Prostate gland (tissue), 2 donors: ENCODE data around the gene CFAP99. TPM values are rescaled to one million over a fixed set of nuclear protein-coding genes. Genes with fewer than 3 reads are reported as not detected.

Experiments
- DNase-seq: peaks from one replicate; pipeline ENCODE4 v3.0.0-alpha.2; 2019; ENCODE audit warnings: low spot score
- H3K27ac ChIP-seq, 2 donors: fragments of 200-600 bp; sonication (generic); 2 replicates each; pipeline ENCODE4 v1.5.1; 2017 to 2019
- H3K27me3 ChIP-seq: fragments of 200-600 bp; sonication (generic); replicated peaks from 2 replicates; pipeline ENCODE4 v1.5.1; 2019; ENCODE audit not compliant: insufficient read depth
- H3K36me3 ChIP-seq, 2 donors: fragments of 200-600 bp; sonication (generic); 1 replicate in 1 of 2; 2 replicates in 1 of 2; pipeline versions ENCODE4 v1.5.1 to v1.8.1; 2017 to 2019
- H3K4me1 ChIP-seq: fragments of 200-600 bp; sonication (generic); replicated peaks from 2 replicates; pipeline ENCODE4 v1.5.1; 2019
- H3K4me3 ChIP-seq, 2 donors: fragments of 200-600 bp; sonication (generic); 2 replicates each; pipeline ENCODE4 v1.5.1; 2017 to 2019
- H3K9me3 ChIP-seq: fragments of 200-600 bp; sonication (generic); 2 replicates; pipeline ENCODE4 v1.5.1; 2017
- POLR2A ChIP-seq: fragments of 450-650 bp; IDR thresholded peaks from one replicate; pipeline ENCODE4 v1.6.1; 2016; ENCODE audit warnings: antibody characterized with exemption, mild to moderate bottlenecking
- POLR2AphosphoS5 ChIP-seq: sonication (generic); formaldehyde crosslinking; IDR thresholded peaks from one replicate; pipeline ENCODE4 v1.6.1; 2017; ENCODE audit warnings: antibody characterized with exemption
- WGBS: methylation state at CpG from one replicate; pipeline ENCODE4 v1.1.5; 2018; 5-methylcytosine and 5-hydroxymethylcytosine counted together
- intact Hi-C: fragments of 100-400 bp; cut with DNase I; formaldehyde crosslinking; loops from one replicate; pipeline ENCODE4 v1.14.2; 2022
- total RNA-seq, 2 donors: library from RNA; depleted of rRNA; stranded (reverse); fragments of >200 nt; gene quantifications; one replicate each; pipeline ENCODE4 v1.1.0, GENCODE V29; 2016
- TF ChIP-seq, protein P1 (sequence below), 4 experiments: fragments of 200-600 bp in 2 of 4; fragments of 450-650 bp in 2 of 4; sonication (generic) in 2 of 4; IDR thresholded peaks; 1 replicate in 3 of 4; 2 replicates in 1 of 4; pipeline ENCODE4 v1.5.1; 2016 to 2019; ENCODE audit warnings: antibody characterized with exemption in 4 of 4, mild to moderate bottlenecking in 2 of 4, moderate library complexity in 2 of 4

The CFAP99 gene
- total RNA-seq, 2 donors from 2014 or later, result 0.18 to 7.4 TPM

DNA sequence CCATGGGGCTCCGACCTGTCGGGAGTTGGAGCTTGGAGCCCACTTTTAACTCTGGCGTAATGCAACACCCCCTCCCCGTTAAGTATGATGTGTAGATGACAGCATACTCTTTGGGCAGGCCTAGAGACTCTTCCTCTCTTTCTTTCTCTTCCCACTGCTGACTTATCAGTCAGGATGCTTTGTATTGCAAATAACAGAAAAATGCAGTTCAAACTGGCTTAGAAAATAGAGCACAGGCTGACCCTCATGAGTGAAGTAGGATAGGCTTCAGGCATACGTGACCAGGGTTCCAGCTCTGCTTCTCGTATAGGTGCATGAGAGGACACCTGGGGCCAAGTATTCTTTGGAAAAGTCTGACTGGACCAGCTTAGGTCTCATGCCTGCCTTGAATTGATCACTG is 26.8 kb downstream of the CFAP99 start:
- Histone ChIP-seq H3K4me3 (no peak overlapping the region), H3K9me3 (no peaks in the 10 kb centered on the region), H3K27me3 (no peaks in the 10 kb centered on the region), H3K36me3 (no peaks in the 10 kb centered on the region), H3K27ac (no peak overlapping the region), H3K4me1 (no peaks in the 10 kb centered on the region)
- no peak for DNase-seq
- TF ChIP-seq POLR2AphosphoS5 (no peak), POLR2A (no peak)
- TF ChIP-seq, protein P1, sequence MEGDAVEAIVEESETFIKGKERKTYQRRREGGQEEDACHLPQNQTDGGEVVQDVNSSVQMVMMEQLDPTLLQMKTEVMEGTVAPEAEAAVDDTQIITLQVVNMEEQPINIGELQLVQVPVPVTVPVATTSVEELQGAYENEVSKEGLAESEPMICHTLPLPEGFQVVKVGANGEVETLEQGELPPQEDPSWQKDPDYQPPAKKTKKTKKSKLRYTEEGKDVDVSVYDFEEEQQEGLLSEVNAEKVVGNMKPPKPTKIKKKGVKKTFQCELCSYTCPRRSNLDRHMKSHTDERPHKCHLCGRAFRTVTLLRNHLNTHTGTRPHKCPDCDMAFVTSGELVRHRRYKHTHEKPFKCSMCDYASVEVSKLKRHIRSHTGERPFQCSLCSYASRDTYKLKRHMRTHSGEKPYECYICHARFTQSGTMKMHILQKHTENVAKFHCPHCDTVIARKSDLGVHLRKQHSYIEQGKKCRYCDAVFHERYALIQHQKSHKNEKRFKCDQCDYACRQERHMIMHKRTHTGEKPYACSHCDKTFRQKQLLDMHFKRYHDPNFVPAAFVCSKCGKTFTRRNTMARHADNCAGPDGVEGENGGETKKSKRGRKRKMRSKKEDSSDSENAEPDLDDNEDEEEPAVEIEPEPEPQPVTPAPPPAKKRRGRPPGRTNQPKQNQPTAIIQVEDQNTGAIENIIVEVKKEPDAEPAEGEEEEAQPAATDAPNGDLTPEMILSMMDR (IDR thresholded peaks at IDR 0.05), result no peak
- intact Hi-C loops, result no loop called here
- 89% methylated on average over 6 of the region's 6 CpGs for WGBS

DNA sequence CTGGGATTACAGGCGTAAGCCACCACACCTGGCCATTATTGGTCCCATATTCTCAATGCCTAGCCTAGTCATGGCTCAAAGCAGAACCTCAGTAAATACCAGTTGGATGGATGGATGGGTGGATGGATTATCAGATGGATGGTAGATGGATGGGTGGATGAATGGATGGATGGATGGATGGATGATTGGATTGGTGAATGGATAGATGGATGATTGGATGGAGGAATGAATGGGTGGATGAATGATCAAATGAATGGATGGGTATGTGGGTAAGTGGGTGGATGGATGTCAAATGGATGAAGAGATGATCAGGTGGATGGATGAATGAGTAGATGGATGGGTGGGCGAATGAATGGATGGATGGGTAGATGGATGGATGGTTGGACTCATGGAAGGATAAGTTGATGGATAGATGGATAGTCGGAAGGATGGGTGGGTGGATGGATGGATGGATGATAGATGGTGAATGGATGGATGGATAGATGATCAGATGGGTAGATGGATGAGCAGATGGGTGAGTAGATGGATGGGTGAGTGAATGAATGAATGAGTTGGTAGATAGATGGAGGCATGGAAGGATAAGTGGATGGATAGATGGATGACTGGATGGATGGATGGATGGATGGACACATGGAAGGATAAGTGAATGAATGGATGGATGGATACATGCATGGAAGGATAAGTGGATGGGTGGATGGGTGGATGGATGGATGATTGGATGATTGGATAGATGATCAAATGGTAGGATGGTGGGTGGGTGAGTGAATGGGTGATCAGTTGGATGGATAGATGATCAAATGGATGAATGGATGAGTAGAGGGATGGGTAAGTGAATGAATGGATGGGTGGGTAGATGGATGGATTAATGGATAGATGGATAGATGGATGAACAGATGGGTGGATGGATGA is 28.2 kb downstream of the CFAP99 start:
- no peak for DNase-seq
- no peak overlapping the region for H3K4me3 ChIP-seq
- H3K27me3 ChIP-seq, result no peaks in the 10 kb centered on the region
- H3K27ac ChIP-seq, result no peak overlapping the region
- whole genome bisulfite sequencing, result 95% methylated on average over 3 of the region's 3 CpGs
- TF ChIP-seq, protein P1 (IDR thresholded peaks at IDR 0.05), result no peak
- TF ChIP-seq POLR2A, result no peak
- no peak for TF ChIP-seq POLR2AphosphoS5
- H3K4me1 ChIP-seq, result no peaks in the 10 kb centered on the region
- H3K9me3 ChIP-seq, result no peaks in the 10 kb centered on the region
- no peaks in the 10 kb centered on the region for H3K36me3 ChIP-seq
- intact Hi-C loops, result no loop called here

DNA sequence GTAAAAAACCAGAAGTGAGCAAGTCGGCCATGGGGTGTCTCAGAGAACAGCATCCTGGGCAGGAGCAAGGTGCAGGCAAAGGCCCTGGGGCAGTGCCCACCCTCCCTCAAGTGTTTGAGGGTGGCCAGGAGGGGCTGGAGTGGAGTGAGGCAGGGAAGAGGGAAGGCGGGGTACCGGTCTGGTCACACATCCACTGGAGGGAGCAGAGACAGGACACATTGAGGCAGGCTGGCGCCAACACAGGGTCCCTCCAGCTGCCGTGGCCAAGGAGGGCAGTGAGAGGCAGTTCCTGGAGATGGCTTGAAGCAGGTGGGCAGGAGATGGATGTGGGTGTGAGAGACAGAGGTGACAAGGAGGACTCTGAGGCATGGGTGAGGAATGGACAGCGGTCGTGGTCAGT is 29.8 kb downstream of the CFAP99 start:
- WGBS, result 78% methylated on average over 7 of the region's 7 CpGs
- DNase-seq, result no peak

DNA sequence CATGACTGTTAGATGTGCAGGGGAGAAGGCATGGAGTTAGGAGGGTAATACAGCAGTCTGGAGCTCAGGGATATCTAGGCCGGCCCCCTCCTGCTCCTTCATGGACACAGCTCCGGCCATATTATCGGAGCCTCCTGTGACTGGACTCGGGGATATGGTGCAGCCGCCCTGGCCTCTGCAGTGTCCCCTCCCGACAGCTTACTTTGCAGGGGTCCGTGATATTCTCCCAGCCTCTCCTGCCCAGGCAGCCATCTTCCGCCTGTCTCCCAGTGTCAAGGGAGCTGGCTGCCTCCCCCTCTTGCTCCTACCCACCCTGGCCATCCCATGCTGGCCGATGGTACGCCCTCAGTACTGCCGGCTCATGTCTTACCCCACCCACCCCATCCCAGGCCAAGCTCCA is 30.3 kb downstream of the CFAP99 start:
- no peaks in the 10 kb centered on the region for H3K4me1 ChIP-seq
- TF ChIP-seq POLR2A, result no peak
- no peak for TF ChIP-seq POLR2AphosphoS5
- no peaks in the 10 kb centered on the region for H3K36me3 ChIP-seq
- H3K27ac ChIP-seq, result no peak overlapping the region
- 93% methylated on average over 11 of the region's 11 CpGs for whole genome bisulfite sequencing
- DNase-seq, result no peak
- H3K27me3 ChIP-seq, result no peaks in the 10 kb centered on the region
- intact Hi-C loops, result no loop called here
- H3K9me3 ChIP-seq, result no peaks in the 10 kb centered on the region
- no peak overlapping the region for H3K4me3 ChIP-seq

More for the DNA sequence above, 29.8 kb downstream of the CFAP99 start:
- Histone ChIP-seq H3K4me1 (no peaks in the 10 kb centered on the region), H3K9me3 (no peaks in the 10 kb centered on the region), H3K4me3 (no peak overlapping the region), H3K27me3 (no peaks in the 10 kb centered on the region), H3K27ac (no peak overlapping the region), H3K36me3 (no peaks in the 10 kb centered on the region)
- TF ChIP-seq, protein P1 (IDR thresholded peaks at IDR 0.05), result no peak
- no peak for TF ChIP-seq POLR2AphosphoS5
- no peak for TF ChIP-seq POLR2A
- intact Hi-C loops, result no loop called here

DNA sequence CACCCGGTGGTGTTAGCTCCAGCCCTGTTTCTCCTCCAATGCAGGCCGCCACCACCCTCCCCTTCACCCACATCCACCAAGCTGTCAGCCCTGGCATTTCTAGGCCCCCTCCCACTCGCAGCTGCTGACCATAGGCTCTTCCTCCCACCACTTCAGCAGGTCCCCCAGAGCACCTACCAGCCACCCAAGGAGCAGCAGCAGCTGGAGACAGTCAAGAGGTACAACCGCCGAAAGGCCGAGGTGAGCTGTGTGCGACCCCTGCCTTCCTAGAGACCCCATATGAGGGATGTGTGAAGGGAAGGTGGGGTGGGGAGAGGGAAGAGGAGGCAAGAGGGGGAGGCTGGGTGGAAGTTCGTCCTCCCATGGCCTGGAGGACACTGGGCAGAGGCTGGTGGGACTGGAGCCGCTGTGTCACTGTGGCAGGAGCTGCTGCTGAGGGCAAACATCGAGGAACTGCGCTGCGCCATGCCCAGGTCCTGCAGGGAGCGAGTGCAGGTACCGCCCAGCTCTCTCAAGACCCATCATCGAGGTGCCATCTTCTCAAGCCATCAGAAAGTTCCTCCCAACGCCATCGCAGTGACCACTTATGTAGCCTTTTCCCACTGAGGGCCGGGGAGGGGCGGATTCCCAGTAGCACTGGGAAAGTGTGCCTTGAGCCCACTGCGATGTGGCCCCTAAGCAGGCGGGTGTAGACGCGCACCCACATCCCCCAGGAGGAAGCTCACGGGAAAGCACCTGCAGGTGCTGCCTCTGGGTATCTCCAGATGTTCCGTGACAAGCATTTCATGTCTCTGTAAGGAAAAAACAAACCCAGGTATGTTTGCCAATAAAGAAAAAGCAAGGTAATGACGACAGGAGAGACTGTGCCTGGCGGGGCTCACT is 31.0 kb downstream of the CFAP99 start:
- DNase-seq, result no peak
- no peaks in the 10 kb centered on the region for H3K27me3 ChIP-seq
- TF ChIP-seq POLR2AphosphoS5, result no peak
- TF ChIP-seq POLR2A, result no peak
- TF ChIP-seq, protein P1 (IDR thresholded peaks at IDR 0.05), result no peak
- WGBS, result 84% methylated on average over 26 of the region's 27 CpGs
- H3K4me1 ChIP-seq, result no peaks in the 10 kb centered on the region
- no peaks in the 10 kb centered on the region for H3K36me3 ChIP-seq
- no peaks in the 10 kb centered on the region for H3K9me3 ChIP-seq
- no peak overlapping the region for H3K27ac ChIP-seq
- no peak overlapping the region for H3K4me3 ChIP-seq
- intact Hi-C loops, result no loop called here
